BE2C (cell line): ENCODE results near the gene ZFYVE28.
"Not testable (repeated sequence)": the region's sequence is repeated elsewhere in the genome, so short reads cannot be mapped to it uniquely, and the experiment has no call there.

Experiments used
- DNase-seq: peaks from one replicate; pipeline ENCODE4 v3.0.0-alpha.2; 2020
- H3K27me3 ChIP-seq: fragments of 250-450 bp; sonication (Bioruptor Pico); 2 replicates; pipeline ENCODE4 v1.5.1; 2020; ENCODE audit warnings: mild to moderate bottlenecking
- H3K36me3 ChIP-seq: fragments of 250-450 bp; sonication (Bioruptor Pico); 2 replicates; pipeline ENCODE4 v1.5.1; 2020; ENCODE audit warnings: mild to moderate bottlenecking
- H3K4me1 ChIP-seq: fragments of 250-450 bp; sonication (Bioruptor Pico); 2 replicates; pipeline ENCODE4 v1.5.1; 2020
- H3K4me3 ChIP-seq: 2 replicates; pipeline ENCODE4 v1.5.1; 2011; ENCODE audit warnings: low read depth, low read length
- H3K9me3 ChIP-seq: fragments of 250-450 bp; sonication (Bioruptor Pico); 2 replicates; pipeline ENCODE4 v1.5.1; 2020
- CTCF ChIP-seq: IDR thresholded peaks from 2 replicates; pipeline ENCODE4 v1.5.1; 2012; ENCODE audit warnings: mild to moderate bottlenecking, low read depth, low read length

The ZFYVE28 gene

GRCh38 chr4:2236944-2237666 lies 181.3 kb downstream of the ZFYVE28 start:
- peaks cover 3% of the 10 kb centered on the region; the same call in 1 of the 2 replicates for H3K4me1 ChIP-seq
- no peaks in the 10 kb centered on the region for H3K27me3 ChIP-seq
- no peaks in the 10 kb centered on the region for H3K9me3 ChIP-seq
- no peak for TF ChIP-seq CTCF
- no peak overlapping the region for H3K4me3 ChIP-seq
- H3K36me3 ChIP-seq, result peaks cover 39% of the 10 kb centered on the region
- DNase-seq, result no peak

- no peak for DNase-seq
- no peaks in the 10 kb centered on the region for H3K4me1 ChIP-seq
- no peaks in the 10 kb centered on the region for H3K9me3 ChIP-seq
- peaks cover 21% of the 10 kb centered on the region for H3K36me3 ChIP-seq
- H3K4me3 ChIP-seq, result no peak overlapping the region
- TF ChIP-seq CTCF, result no peak
- no peaks in the 10 kb centered on the region for H3K27me3 ChIP-seq
Observed at GRCh38 chr4:2231082-2231481, 187.4 kb downstream of the ZFYVE28 start.

- peaks cover 9% of the 10 kb centered on the region for H3K36me3 ChIP-seq
- TF ChIP-seq CTCF, result no peak
- no peak overlapping the region for H3K4me3 ChIP-seq
- no peak for DNase-seq
- H3K4me1 ChIP-seq, result no peaks in the 10 kb centered on the region
- no peaks in the 10 kb centered on the region for H3K9me3 ChIP-seq
- no peaks in the 10 kb centered on the region for H3K27me3 ChIP-seq
Observed at GRCh38 chr4:2226261-2226660, 192.2 kb downstream of the ZFYVE28 start.

- no peaks in the 10 kb centered on the region for H3K27me3 ChIP-seq
- H3K4me3 ChIP-seq, result no peak overlapping the region
- H3K4me1 ChIP-seq, result no peaks in the 10 kb centered on the region
- H3K36me3 ChIP-seq, result peaks cover 9% of the 10 kb centered on the region
- TF ChIP-seq CTCF, result no peak
- DNase-seq, result no peak
- H3K9me3 ChIP-seq, result no peaks in the 10 kb centered on the region
Observed at GRCh38 chr4:2222838-2223237, 195.6 kb downstream of the ZFYVE28 start.

- H3K27me3 ChIP-seq, H3K9me3 ChIP-seq, DNase-seq, H3K36me3 ChIP-seq, H3K4me1 ChIP-seq, H3K4me3 ChIP-seq: not testable (repeated sequence)
Observed at GRCh38 chr4:2221378-2221777, 197.1 kb downstream of the ZFYVE28 start.

GRCh38 chr4:2220016-2220630 lies 198.3 kb downstream of the ZFYVE28 start:
- Histone ChIP-seq H3K27me3 (no peaks in the 10 kb centered on the region), H3K4me1 (no peaks in the 10 kb centered on the region), H3K9me3 (no peaks in the 10 kb centered on the region), H3K36me3 (peaks cover 5% of the 10 kb centered on the region; the same call in 1 of the 2 replicates), H3K4me3 (no peak overlapping the region)
- DNase-seq, result peak; percentile 81
- peak; percentile 97 for TF ChIP-seq CTCF
